A549 (cell line): ENCODE measurements around the gene NKX3-2.

Experiments used
- CHD4 ChIP-seq: fragments of 200-600 bp; sonication (generic); IDR thresholded peaks from 2 replicates; pipeline ENCODE4 v1.6.1; 2016; ENCODE audit warnings: antibody characterized with exemption, mild to moderate bottlenecking, borderline replicate concordance
- CTCF ChIP-seq: fragments of >200 bp; sonication (Bioruptor Twin); formaldehyde crosslinking; IDR thresholded peaks from 3 replicates; pipeline ENCODE4 v1.5.1; 2016
- ELK1 ChIP-seq: fragments of 150-350 bp; IDR thresholded peaks from 2 replicates; pipeline ENCODE4 v1.6.1; 2014; ENCODE audit warnings: low read depth, mild to moderate bottlenecking, low read length
- JUNB ChIP-seq: fragments of >200 bp; sonication (Bioruptor Twin); formaldehyde crosslinking; IDR thresholded peaks from 2 replicates; pipeline ENCODE4 v1.6.1; 2016
- MAFK ChIP-seq: fragments of 450-650 bp; IDR thresholded peaks from 2 replicates; pipeline ENCODE4 v1.6.1; 2014; ENCODE audit not compliant: partially characterized antibody
- MAZ ChIP-seq: fragments of 150-350 bp; IDR thresholded peaks from 2 replicates; pipeline ENCODE4 v1.6.1; 2014; ENCODE audit warnings: antibody characterized with exemption, low read depth, low read length, borderline replicate concordance
- MYC ChIP-seq: IDR thresholded peaks from 2 replicates; pipeline ENCODE4 v1.6.1; 2012; ENCODE audit warnings: mild to moderate bottlenecking, inconsistent platforms, low read length, improper control_type of control experiment, borderline replicate concordance
- NR3C1 ChIP-seq: fragments of >200 bp; sonication (Bioruptor Twin); formaldehyde crosslinking; IDR thresholded peaks from 3 replicates; pipeline ENCODE4 v1.6.1; 2017
- POLR2A ChIP-seq: IDR thresholded peaks from 2 replicates; pipeline ENCODE4 v1.6.1; 2012; ENCODE audit warnings: mild to moderate bottlenecking, low read length
- RAD21 ChIP-seq, 2 experiments: fragments of >200 bp in 1 of 2; sonication (Bioruptor Twin) in 1 of 2; formaldehyde crosslinking in 1 of 2; IDR thresholded peaks in 1 of 2; conservative IDR thresholded peaks in 1 of 2; 2 replicates in 1 of 2; 3 replicates in 1 of 2; pipeline ENCODE4 v1.6.1; 2012 to 2018; ENCODE audit warnings: inconsistent platforms in 1 of 2
- RFX5 ChIP-seq: fragments of 450-650 bp; IDR thresholded peaks from 2 replicates; pipeline ENCODE4 v1.7.1; 2014; ENCODE audit warnings: antibody characterized with exemption, mild to moderate bottlenecking, moderate library complexity
- SMC3 ChIP-seq: fragments of >200 bp; sonication (Bioruptor Twin); formaldehyde crosslinking; IDR thresholded peaks from 3 replicates; pipeline ENCODE4 v1.6.1; 2018; ENCODE audit warnings: inconsistent platforms
- USF2 ChIP-seq: fragments of 450-650 bp; IDR thresholded peaks from 2 replicates; pipeline ENCODE4 v1.6.1; 2014; ENCODE audit warnings: antibody characterized with exemption

- TF ChIP-seq JUNB, result no peak
- no peak for TF ChIP-seq MYC
- no peak for TF ChIP-seq RFX5
- no peak for TF ChIP-seq MAZ
- no peak for TF ChIP-seq POLR2A
- no peak for TF ChIP-seq NR3C1
- TF ChIP-seq RAD21 (conservative IDR thresholded peaks at IDR 0.05 in 1 of 2, IDR thresholded peaks at IDR 0.05 in 1 of 2), result no peak
- TF ChIP-seq ELK1, result no peak
- no peak for TF ChIP-seq CTCF
- TF ChIP-seq MAFK, result no peak
- TF ChIP-seq SMC3, result no peak
- no peak for TF ChIP-seq CHD4
- TF ChIP-seq USF2, result no peak
Observed at GRCh38 chr4:13538427-13538973, 5.8 kb downstream of the NKX3-2 start.
